Measurements from ENCODE around the gene INSL3.
"Not testable (repeated sequence)": the region's sequence is repeated elsewhere in the genome, so short reads cannot be mapped to it uniquely, and the experiment has no call there.

GRCh38 chr19:17783721-17784120 is 37.6 kb downstream of the INSL3 start:
- TF ChIP-seq POLR2A (IDR thresholded peaks at IDR 0.05; ENCODE audit: low read depth, low read length); JUN (IDR thresholded peaks at IDR 0.05; ENCODE audit: borderline replicate concordance, insufficient read depth, insufficient read length, low read depth); EZH2 (IDR thresholded peaks at IDR 0.05; ENCODE audit: borderline replicate concordance, low read depth, low read length, severe bottlenecking); CTCF (IDR thresholded peaks at IDR 0.05; ENCODE audit: extremely low read depth in 1 of 2, insufficient read depth in 1 of 2, low read depth in 1 of 2, low read length in 2 of 2); MAX (IDR thresholded peaks at IDR 0.05; ENCODE audit: insufficient read depth, insufficient read length); POLR2AphosphoS5 (IDR thresholded peaks at IDR 0.05; ENCODE audit: insufficient read depth, low read depth, low read length); FOS (IDR thresholded peaks at IDR 0.05; ENCODE audit: borderline replicate concordance, insufficient read depth, low read length); GATA2 (IDR thresholded peaks at IDR 0.05; ENCODE audit: insufficient read depth, insufficient read length, low read depth, low read length): not testable (repeated sequence)
